GM18873 (cell line): ENCODE results near the gene TMED8.

ENCODE experiments used
- ATAC-seq: cut with Tn5 transposase; IDR thresholded peaks from one replicate; pipeline ENCODE4 v1.9.1; 2021; ENCODE audit warnings: mild to moderate bottlenecking, moderate library complexity, moderate number of reproducible peaks; ENCODE audit not compliant: unreplicated experiment, low FRiP score

Gene TMED8

DNA sequence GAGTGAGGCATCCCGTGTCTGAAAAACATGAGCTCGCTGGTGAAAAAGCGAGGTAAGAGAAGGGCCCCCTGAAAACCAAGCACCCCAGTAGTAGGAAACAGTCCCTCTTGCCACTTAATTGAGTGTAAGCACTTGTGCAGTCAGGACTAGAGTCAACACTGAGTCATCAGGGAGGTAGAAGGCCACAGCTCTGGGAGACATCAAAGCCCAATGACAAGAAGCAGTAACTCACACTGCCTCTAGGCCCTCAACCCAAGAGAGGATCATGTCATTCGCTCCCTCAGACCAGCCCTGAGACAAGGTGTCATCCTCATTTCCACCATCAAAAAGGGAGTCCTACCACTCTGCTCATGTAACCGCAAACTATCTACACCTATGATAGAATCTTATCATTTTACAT is 74.0 kb downstream of the TMED8 start:
- no peak for ATAC-seq

DNA sequence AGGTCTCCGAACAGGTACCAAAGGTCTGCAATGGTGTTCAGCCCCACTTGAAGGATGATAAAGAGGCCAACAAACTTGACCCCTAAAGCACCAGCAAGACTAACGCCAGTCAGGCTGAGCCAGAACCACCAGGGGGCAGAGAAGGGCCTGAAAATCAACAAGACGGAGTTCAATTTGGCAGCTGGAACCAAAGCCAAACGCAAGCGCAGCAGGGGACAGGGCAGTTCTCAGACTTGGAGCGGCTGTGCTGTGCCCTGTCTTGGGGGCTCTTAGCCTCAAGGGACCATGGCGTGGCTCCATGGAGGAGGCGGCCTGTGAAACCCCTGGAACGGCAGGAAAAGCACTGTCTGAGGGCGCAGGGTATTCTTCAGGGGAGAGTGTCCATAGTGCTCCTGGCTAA is 75.8 kb downstream of the TMED8 start:
- no peak for ATAC-seq

DNA sequence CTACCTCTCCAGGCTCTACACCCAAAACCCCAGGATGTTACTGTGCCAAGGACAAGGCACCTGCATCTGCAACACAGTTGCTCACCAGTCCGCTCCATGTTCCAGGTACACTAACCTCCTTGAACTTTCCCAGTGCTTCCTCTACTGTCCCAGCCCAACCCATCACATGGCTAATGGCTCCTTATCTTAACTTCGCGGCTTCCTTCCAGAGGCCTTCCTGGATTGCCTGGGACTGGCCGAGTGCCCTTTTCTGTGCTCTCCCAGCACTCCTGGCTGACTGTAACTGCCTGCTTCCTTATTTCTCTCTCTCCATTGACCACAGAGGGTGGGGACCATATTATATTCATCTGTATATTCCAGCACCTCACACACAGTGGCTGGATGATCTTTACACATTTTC is 77.1 kb downstream of the TMED8 start:
- ATAC-seq, result no peak

DNA sequence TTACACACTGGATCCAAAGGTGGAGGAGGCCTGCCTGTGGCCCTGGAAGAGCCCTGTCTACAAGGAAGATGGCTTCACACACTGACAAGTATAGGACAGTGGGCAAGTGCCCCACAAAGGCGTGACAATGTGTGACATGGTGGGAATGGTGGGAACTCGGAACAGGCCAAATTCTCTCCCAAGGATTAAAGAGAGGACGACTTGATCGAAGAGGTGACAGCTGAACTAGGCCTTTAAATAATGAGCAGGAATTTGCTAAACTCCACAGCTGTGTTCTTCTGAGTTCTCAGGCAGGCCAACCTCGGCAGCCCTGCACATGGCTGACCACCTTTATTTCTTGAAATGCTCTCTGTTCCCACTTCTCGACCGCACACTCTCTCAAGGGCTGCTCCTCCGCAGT is 80.0 kb downstream of the TMED8 start:
- no peak for ATAC-seq

DNA sequence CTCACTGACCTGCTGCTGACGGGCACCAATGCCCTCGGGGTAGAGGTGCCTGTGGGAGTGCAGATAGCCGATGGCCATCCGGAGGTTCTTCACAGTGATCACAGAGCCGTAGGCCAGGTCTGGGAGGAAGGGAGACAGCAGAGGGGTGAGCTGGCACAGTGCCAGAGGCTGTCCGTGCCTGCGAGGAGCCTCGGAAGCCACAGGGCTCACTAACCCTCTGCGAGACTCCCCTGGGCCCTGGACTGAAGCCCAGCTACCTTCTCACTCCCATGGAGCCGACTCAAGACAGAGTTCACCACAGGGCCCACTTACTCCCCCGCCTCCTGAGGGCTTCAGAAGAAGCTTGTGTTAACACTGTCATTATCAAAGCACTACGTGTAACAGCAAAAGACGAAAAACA is 80.7 kb downstream of the TMED8 start:
- ATAC-seq, result no peak

DNA sequence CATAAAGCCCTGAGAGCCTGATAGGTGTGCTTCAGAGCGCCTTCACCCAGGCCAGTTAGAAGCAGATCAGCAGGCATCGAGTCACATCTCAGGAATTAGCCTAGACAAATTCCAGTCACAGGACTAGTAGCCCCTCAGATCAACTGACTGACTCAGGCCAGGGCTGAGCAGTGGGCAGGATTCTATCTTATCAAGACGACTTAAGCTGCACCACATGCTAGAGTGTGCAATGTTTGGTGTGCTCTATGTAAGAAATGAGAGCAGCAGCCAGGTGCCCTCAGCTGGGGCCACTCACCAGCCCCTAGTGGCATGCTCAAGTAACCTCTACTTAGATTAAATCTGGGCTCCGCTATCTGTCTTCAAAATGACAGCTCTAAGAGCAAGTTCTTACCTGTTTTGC is 86.2 kb downstream of the TMED8 start:
- ATAC-seq, result no peak

DNA sequence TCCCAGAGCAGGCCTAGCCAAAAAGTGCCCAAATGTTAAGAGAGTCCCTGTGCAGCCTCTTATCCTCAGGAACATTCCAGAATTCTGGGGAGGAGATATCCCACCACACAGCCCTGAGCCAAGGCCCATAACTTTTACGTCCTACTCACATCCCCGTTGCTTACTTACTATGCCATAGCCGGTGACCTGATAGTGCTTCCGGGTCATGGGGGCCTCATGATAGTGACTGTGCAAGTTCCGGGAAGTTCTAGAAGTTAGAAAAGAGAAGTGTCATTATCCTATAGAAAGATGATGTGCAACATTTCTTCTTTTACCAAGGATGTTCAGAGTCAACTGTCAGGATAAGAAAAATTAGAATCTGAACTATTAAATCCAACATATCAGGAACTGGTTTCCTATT is 90.3 kb downstream of the TMED8 start:
- ATAC-seq, result no peak
